Liver (tissue), 9 donors: ENCODE results near the gene SEMA3E. TPM values are rescaled to one million over a fixed set of nuclear protein-coding genes. Genes with fewer than 3 reads are reported as not detected.

Source experiments
- DNase-seq: peaks from one replicate; pipeline ENCODE4 v3.0.0-alpha.2; 2017; ENCODE audit warnings: low spot score
- H3K27ac ChIP-seq, 2 donors: one replicate each; pipeline ENCODE4 v1.7.0; 2013; ENCODE audit warnings: inconsistent platforms in 2 of 2, low read length in 2 of 2, control low read depth in 1 of 2, low read depth in 1 of 2, mild to moderate bottlenecking in 1 of 2
- H3K27me3 ChIP-seq, 4 donors: one replicate each; pipeline versions ENCODE4 v1.6.1 to v1.7.0; 2013; ENCODE audit warnings: low read length in 3 of 4, inconsistent platforms in 1 of 4, mild to moderate bottlenecking in 1 of 4, moderate library complexity in 1 of 4; ENCODE audit not compliant: control insufficient read depth in 4 of 4, insufficient read depth in 4 of 4
- H3K36me3 ChIP-seq, 4 donors: one replicate each; pipeline versions ENCODE4 v1.6.1 to v1.7.0; 2013; ENCODE audit warnings: low read length in 3 of 4, mild to moderate bottlenecking in 3 of 4, low read depth in 1 of 4, moderate library complexity in 1 of 4; ENCODE audit not compliant: control insufficient read depth in 4 of 4, insufficient read depth in 3 of 4
- H3K4me1 ChIP-seq, 4 donors: one replicate each; pipeline versions ENCODE4 v1.6.1 to v1.7.0; 2013; ENCODE audit warnings: low read length in 3 of 4, mild to moderate bottlenecking in 3 of 4, moderate library complexity in 1 of 4; ENCODE audit not compliant: control insufficient read depth in 4 of 4, insufficient read depth in 4 of 4
- H3K4me3 ChIP-seq, 3 donors: one replicate each; pipeline versions ENCODE4 v1.6.1 to v1.7.0; 2013; ENCODE audit warnings: low read length in 3 of 3, control low read depth in 1 of 3, low read depth in 1 of 3, mild to moderate bottlenecking in 1 of 3
- H3K9ac ChIP-seq, 2 donors: one replicate each; pipeline ENCODE4 v1.7.0; 2013; ENCODE audit warnings: low read length in 2 of 2, mild to moderate bottlenecking in 2 of 2, moderate library complexity in 2 of 2, control low read depth in 1 of 2, low read depth in 1 of 2
- H3K9me3 ChIP-seq, 4 donors: one replicate each; pipeline versions ENCODE4 v1.6.1 to v1.7.0; 2013; ENCODE audit warnings: low read length in 3 of 4; ENCODE audit not compliant: control insufficient read depth in 4 of 4
- ATF3 ChIP-seq: IDR thresholded peaks from 2 replicates; pipeline ENCODE4 v1.6.1; 2016; ENCODE audit warnings: antibody characterized with exemption
- CTCF ChIP-seq: fragments of 150-350 bp; IDR thresholded peaks from 2 replicates; pipeline ENCODE4 v1.5.1; 2017; ENCODE audit warnings: improper control_type of control experiment, low read depth, low read length; ENCODE audit not compliant: missing input control
- EGR1 ChIP-seq, 2 donors: IDR thresholded peaks; 2 replicates each; pipeline ENCODE4 v1.6.1; 2016 to 2018; ENCODE audit warnings: antibody characterized with exemption in 2 of 2, low read depth in 2 of 2
- FOXA1 ChIP-seq: IDR thresholded peaks from 2 replicates; pipeline ENCODE4 v1.6.1; 2016; ENCODE audit warnings: antibody characterized with exemption
- GABPA ChIP-seq, 2 donors: IDR thresholded peaks in 1 of 2; conservative IDR thresholded peaks in 1 of 2; 2 replicates each; pipeline ENCODE4 v1.6.1; 2016; ENCODE audit warnings: antibody characterized with exemption in 2 of 2, mild to moderate bottlenecking in 1 of 2, moderate library complexity in 1 of 2
- HNF4A ChIP-seq, 2 donors: conservative IDR thresholded peaks; 2 replicates each; pipeline ENCODE4 v1.6.1; 2016; ENCODE audit warnings: antibody characterized with exemption in 2 of 2, mild to moderate bottlenecking in 2 of 2
- HNF4G ChIP-seq: IDR thresholded peaks from 2 replicates; pipeline ENCODE4 v1.6.1; 2016; ENCODE audit warnings: antibody characterized with exemption
- JUND ChIP-seq, 2 donors: IDR thresholded peaks; 2 replicates each; pipeline ENCODE4 v1.6.1; 2016; ENCODE audit warnings: antibody characterized with exemption in 2 of 2
- MAX ChIP-seq: IDR thresholded peaks from 2 replicates; pipeline ENCODE4 v1.6.1; 2016; ENCODE audit warnings: antibody characterized with exemption
- NR2F2 ChIP-seq: IDR thresholded peaks from 2 replicates; pipeline ENCODE4 v1.6.1; 2016; ENCODE audit warnings: antibody characterized with exemption
- RAD21 ChIP-seq, 2 donors: IDR thresholded peaks; 2 replicates each; pipeline ENCODE4 v1.6.1; 2016; ENCODE audit warnings: antibody characterized with exemption in 2 of 2, mild to moderate bottlenecking in 2 of 2
- REST ChIP-seq: IDR thresholded peaks from 2 replicates; pipeline ENCODE4 v1.6.1; 2016; ENCODE audit warnings: antibody characterized with exemption, mild to moderate bottlenecking
- RXRA ChIP-seq, 2 donors: IDR thresholded peaks; 2 replicates each; pipeline ENCODE4 v1.6.1; 2017 to 2018; ENCODE audit warnings: antibody characterized with exemption in 2 of 2, mild to moderate bottlenecking in 1 of 2
- SP1 ChIP-seq: IDR thresholded peaks from 2 replicates; pipeline ENCODE4 v1.6.1; 2018; ENCODE audit warnings: antibody characterized with exemption, mild to moderate bottlenecking
- TAF1 ChIP-seq: conservative IDR thresholded peaks from 2 replicates; pipeline ENCODE4 v1.6.1; 2016; ENCODE audit warnings: antibody characterized with exemption, mild to moderate bottlenecking
- YY1 ChIP-seq: IDR thresholded peaks from 2 replicates; pipeline ENCODE4 v1.6.1; 2016; ENCODE audit warnings: antibody characterized with exemption, mild to moderate bottlenecking
- ZBTB33 ChIP-seq: IDR thresholded peaks from 2 replicates; pipeline ENCODE4 v1.6.1; 2016; ENCODE audit warnings: antibody characterized with exemption
- WGBS: extraction: QIAGEN DNeasy Blood & Tissue Kit; methylation state at CpG from one replicate; pipeline ENCODE4 v1.1.7; 2013; 5-methylcytosine and 5-hydroxymethylcytosine counted together
- polyA plus RNA-seq, 2 donors: library from polyadenylated mRNA; stranded (reverse) in 1 of 2; unstranded in 1 of 2; fragments of 200-250 nt in 1 of 2; fragments of >200 nt in 1 of 2; fragmentation: Nextera tagmentation in 1 of 2; extraction: Ambion mirVana in 1 of 2; gene quantifications; one replicate each; pipeline versions ENCODE4 v1.2.1 to v1.2.3, GENCODE V29; 2013 to 2015
- total RNA-seq, 2 donors: library from RNA; depleted of rRNA; stranded (reverse); fragments of >200 nt; gene quantifications; one replicate each; pipeline ENCODE4 v1.2.3, GENCODE V29; 2014
- donor health status: healthy.
- donor health status: healthy.
- donor health status: healthy.
- donor health status: healthy.
- donor health status: healthy.

The SEMA3E gene
- total and polyA plus RNA-seq, 4 donors = 0.20 to 1.2 (median 0.59) TPM; not detected in 1

GRCh38 chr7:83514977-83515376 lies 134.0 kb downstream of the SEMA3E start:
- TF ChIP-seq ATF3 (no peak), ZBTB33 (no peak), REST (no peak), RXRA (IDR thresholded peaks at IDR 0.05) (no peak)

DNA sequence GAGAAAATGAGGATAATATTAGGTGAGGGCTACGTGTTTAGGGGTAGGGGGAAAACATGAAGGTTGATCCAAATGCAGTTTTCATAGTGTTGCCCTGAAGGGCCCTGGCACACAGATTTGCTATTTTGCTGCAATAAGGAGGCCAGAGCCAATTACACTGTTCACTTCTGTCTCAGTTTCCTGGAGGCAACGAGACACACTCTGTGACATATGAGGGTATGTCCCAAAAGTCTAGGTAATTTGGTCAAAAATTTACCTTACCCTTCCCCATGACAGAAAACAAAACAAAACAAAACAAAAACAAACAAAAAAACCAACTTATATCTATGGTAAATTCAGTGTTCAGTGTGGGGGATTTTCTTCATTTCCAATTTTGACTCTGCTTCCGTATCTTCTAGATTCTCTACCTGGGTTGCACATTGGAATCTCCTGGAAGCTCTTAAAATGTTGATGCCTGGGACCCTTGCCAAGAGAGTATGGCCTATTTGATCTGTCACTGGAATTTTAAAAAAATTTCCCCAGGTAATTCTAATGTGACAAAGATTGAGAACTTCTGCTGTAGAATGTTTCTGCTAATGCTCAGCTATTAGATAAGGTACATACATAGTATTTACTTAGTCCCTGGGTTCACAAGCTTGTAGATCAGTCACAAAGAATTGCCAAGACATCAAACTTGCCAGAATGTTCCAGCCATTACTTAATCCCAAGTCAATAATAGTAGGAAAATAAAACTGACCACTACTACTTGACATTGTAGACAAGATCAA lies 139.5 kb downstream of the SEMA3E start:
- Histone ChIP-seq H3K27ac (no peak overlapping the region), H3K27me3 (no peaks in the 10 kb centered on the region), H3K9ac (no peak overlapping the region)

More at GRCh38 chr7:83514977-83515376, 134.0 kb downstream of the SEMA3E start:
- H3K27me3 ChIP-seq = no peaks in the 10 kb centered on the region
- no peak for DNase-seq
- H3K9me3 ChIP-seq = no peaks in the 10 kb centered on the region
- no peak overlapping the region for H3K27ac ChIP-seq
- no peak overlapping the region for H3K4me3 ChIP-seq
- WGBS = 43% methylated on average over 3 of the region's 3 CpGs
- no peaks in the 10 kb centered on the region for H3K4me1 ChIP-seq
- no peak overlapping the region for H3K9ac ChIP-seq
- no peaks in the 10 kb centered on the region for H3K36me3 ChIP-seq

More for the DNA sequence above, 139.5 kb downstream of the SEMA3E start:
- 73% methylated on average over 3 of the region's 3 CpGs for WGBS
- no peak for DNase-seq
- Histone ChIP-seq H3K36me3 (no peaks in the 10 kb centered on the region), H3K4me1 (no peaks in the 10 kb centered on the region), H3K9me3 (no peaks in the 10 kb centered on the region), H3K4me3 (no peak overlapping the region)
- no peak for TF ChIP-seq EGR1 (IDR thresholded peaks at IDR 0.05; ENCODE audit: low read depth in 2 of 2)
- no peak for TF ChIP-seq JUND (IDR thresholded peaks at IDR 0.05)
- no peak for TF ChIP-seq MAX
- no peak for TF ChIP-seq FOXA1
- no peak for TF ChIP-seq RXRA (IDR thresholded peaks at IDR 0.05)
- TF ChIP-seq HNF4G = no peak
- TF ChIP-seq REST = no peak
- no peak for TF ChIP-seq HNF4A (conservative IDR thresholded peaks at IDR 0.05)
- TF ChIP-seq ZBTB33 = no peak
- TF ChIP-seq CTCF = no peak
- no peak for TF ChIP-seq TAF1
- no peak for TF ChIP-seq RAD21 (IDR thresholded peaks at IDR 0.05)
- no peak for TF ChIP-seq YY1
- TF ChIP-seq NR2F2 = no peak
- no peak for TF ChIP-seq GABPA (IDR thresholded peaks at IDR 0.05 in 1 of 2, conservative IDR thresholded peaks at IDR 0.05 in 1 of 2)
- TF ChIP-seq SP1 = no peak
- no peak for TF ChIP-seq ATF3
